NCI-H1048 (cell line): ENCODE measurements around the gene LILRB4.
"Not testable (repeated sequence)": the region's sequence is repeated elsewhere in the genome, so short reads cannot be mapped to it uniquely, and the experiment has no call there.

Experiments
- DNase-seq: peaks from one replicate; lab custom pipeline; 2025; lab: John Stamatoyannopoulos, UW

LILRB4 gene

GRCh38 chr19:54694648-54695047, 31.9 kb downstream of the LILRB4 start:
- DNase-seq: no peak

- no peak for DNase-seq
Measured at GRCh38 chr19:54696117-54696548, 33.3 kb downstream of the LILRB4 start.

DNA sequence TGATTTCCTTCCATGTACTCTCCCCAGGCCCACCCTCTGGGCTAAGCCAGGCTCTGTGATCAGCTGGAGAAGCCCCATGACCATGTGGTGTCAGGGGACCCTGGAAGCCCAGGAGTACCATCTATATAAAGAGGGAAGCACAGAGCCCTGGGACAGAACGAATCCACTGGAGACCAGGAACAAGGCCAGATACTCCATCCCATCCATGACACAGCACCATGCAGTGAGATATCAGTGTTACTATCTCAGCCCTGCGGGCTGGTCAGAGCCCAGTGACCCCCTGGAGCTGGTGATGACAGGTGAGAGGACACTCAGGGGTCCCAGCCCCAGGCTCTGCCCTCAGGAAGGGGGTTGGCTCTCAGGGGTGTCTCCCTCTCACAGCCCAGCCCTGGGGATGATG, 34.0 kb downstream of the LILRB4 start:
- DNase-seq: no peak

DNA sequence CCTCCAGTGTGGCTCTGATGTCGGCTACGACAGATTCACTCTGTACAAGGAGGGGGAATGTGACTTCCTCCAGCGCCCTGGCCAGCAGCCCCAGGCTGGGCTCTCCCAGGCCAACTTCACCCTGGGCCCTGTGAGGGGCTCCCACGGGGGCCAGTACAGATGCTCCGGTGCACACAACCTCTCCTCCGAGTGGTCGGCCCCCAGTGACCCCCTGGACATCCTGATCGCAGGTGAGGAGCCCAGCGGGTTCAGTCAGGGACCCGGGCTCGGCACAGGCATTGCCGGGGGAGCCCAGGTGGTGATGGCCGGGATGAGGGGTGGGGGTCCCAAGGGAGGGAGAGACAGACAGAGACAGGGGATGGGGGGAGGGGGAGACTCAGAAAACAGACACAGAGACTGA, 34.9 kb downstream of the LILRB4 start:
- DNase-seq: not testable (repeated sequence)

- DNase-seq: no peak
Measured at GRCh38 chr19:54704928-54705327, 42.1 kb downstream of the LILRB4 start.

- DNase-seq: no peak
Measured at GRCh38 chr19:54707962-54708361, 45.2 kb downstream of the LILRB4 start.

DNA sequence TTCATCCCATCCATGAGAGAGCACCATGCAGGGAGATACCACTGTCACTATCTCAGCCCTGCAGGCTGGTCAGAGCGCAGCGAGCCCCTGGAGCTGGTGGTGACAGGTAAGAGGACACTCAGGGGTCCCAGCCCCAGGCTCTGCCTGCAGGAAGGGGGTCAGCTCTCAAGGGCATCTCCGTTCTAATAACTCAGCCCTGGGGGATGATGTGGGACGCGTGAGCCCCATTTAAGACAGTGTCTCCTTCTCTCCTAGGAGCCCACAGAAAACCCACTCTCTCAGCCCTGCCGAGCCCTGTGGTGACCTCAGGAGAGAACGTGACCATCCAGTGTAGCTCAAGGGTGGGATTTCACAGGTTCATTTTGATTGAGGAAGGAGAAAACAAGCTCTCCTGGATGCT, 46.0 kb downstream of the LILRB4 start:
- no peak for DNase-seq

- DNase-seq: no peak
Measured at GRCh38 chr19:54709212-54709948, 46.6 kb downstream of the LILRB4 start.

DNA sequence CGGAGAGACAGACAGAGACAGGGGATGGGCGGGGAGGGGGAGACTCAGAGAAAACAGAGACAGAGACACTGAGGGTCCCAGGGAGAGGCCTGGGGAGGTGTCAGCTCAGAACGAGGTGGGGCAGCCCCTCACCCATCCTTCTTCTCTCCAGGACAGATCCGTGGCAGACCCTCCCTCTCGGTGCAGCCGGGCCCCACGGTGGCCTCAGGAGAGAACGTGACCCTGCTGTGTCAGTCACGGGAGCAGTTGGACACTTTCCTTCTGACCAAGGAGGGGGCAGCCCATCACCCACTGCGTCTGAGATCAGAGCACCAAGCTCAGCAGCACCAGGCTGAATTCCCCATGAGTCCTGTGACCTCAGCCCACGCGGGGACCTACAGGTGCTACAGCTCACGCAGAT, 47.2 kb downstream of the LILRB4 start:
- not testable (repeated sequence) for DNase-seq
